ENCODE measurements around the gene HSPB6.

The HSPB6 gene

DNA sequence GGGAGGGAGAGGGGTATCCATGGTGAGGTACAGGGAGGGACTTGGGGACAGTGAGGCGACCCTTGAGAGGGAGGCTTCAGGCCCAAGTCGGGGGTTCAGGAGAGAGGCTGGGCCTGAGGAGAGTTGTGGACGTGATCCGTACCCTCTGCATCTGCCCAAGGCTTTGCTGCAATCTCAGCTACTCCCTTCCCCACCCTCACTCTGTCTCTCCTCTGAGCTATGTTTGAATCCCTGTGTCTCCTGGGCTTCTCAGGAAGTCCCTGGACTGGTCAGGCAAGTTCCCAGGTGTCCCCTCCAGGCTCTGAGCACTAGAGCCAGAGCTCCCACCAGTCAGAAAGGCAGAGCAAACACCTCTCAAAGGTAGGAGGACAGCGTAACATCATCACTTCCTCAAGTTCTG lies 6.7 kb downstream of the HSPB6 start:
- no peaks in the 10 kb centered on the region for H3K9me3 ChIP-seq (ENCODE audit: control insufficient read depth, insufficient read depth, low read length)
- no peak overlapping the region for H3K9ac ChIP-seq (ENCODE audit: low read depth, low read length)
- H3K4me1 ChIP-seq (ENCODE audit: insufficient read depth, low read length), result 0 out of 2 replicates have a peak, but pooled peaks cover 5% of the 10 kb centered on the region
- no peaks in the 10 kb centered on the region for H3K36me3 ChIP-seq (ENCODE audit: insufficient read depth, low read length)

- Histone ChIP-seq H3K36me3 (ENCODE audit: insufficient read depth, low read length) (no peaks in the 10 kb centered on the region), H3K4me1 (ENCODE audit: insufficient read depth, low read length) (0 out of 2 replicates have a peak, but pooled peaks cover 3% of the 10 kb centered on the region), H3K9me3 (ENCODE audit: control insufficient read depth, insufficient read depth, low read length) (peaks cover 3% of the 10 kb centered on the region; the same call in 1 of the 2 replicates), H3K9ac (ENCODE audit: low read depth, low read length) (peak within 1 kb of the TSS; percentile 69)
These were observed 8.5 kb downstream of the HSPB6 start, which contains the start of gene LIN37 for GRCh38 chr19:35748106-35749020. LIN37 (plus strand) TSS chr19:35748576; CDS start chr19:35748725, 149 bp downstream.

- Histone ChIP-seq H3K9ac (ENCODE audit: low read depth, low read length) (peak overlapping the region; percentile 96; the same call in 1 of the 2 replicates), H3K4me1 (ENCODE audit: insufficient read depth, low read length) (0 out of 2 replicates have a peak, but pooled peaks cover 3% of the 10 kb centered on the region)
These were observed 10.3 kb downstream of the HSPB6 start for GRCh38 chr19:35746531-35746930.

GRCh38 chr19:35746087-35746462 lies 10.8 kb downstream of the HSPB6 start:
- Histone ChIP-seq H3K36me3 (ENCODE audit: insufficient read depth, low read length) (no peaks in the 10 kb centered on the region), H3K4me1 (ENCODE audit: insufficient read depth, low read length) (0 out of 2 replicates have a peak, but pooled peaks cover 3% of the 10 kb centered on the region), H3K9me3 (ENCODE audit: control insufficient read depth, insufficient read depth, low read length) (peaks cover 3% of the 10 kb centered on the region; the same call in 1 of the 2 replicates), H3K9ac (ENCODE audit: low read depth, low read length) (peak overlapping the region; percentile 96)

More at GRCh38 chr19:35746531-35746930, 10.3 kb downstream of the HSPB6 start:
- peaks cover 3% of the 10 kb centered on the region; the same call in 1 of the 2 replicates for H3K9me3 ChIP-seq (ENCODE audit: control insufficient read depth, insufficient read depth, low read length)
- H3K36me3 ChIP-seq (ENCODE audit: insufficient read depth, low read length), result no peaks in the 10 kb centered on the region

DNA sequence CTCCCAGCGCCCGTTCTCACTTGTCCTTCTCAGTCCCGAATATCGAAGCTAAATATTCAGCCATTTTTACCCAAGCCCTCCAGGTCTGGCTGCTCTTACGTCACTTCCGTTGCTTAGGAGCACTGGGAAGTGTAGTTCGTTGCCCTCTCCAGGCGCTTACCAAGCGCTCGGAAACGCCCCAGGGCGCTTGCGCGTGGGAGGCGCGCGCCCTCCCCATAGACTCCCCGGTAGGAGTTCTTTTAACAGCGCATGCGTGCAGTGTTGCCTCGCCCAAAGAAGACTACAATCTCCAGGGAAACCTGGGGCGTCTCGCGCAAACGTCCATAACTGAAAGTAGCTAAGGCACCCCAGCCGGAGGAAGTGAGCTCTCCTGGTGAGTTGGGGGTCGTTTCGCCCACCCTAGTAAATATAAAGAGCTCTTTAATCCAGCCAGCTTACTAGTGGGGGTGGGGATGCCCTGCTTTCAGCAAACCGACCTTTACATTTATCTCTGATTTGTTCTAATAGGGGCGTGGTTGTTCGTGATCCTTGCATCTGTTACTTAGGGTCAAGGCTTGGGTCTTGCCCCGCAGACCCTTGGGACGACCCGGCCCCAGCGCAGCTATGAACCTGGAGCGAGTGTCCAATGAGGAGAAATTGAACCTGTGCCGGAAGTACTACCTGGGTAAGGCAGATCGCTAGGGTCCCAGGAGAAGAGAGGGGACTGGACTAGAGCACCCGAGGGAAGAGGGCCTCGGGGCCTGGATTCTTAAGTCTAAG lies 11.3 kb downstream of the HSPB6 start, which contains the start of the genes PSENEN and U2AF1L4:
Gene PSENEN (plus strand): TSS at position 324 of the 759 bp plus-strand sequence. CDS start 280 bp downstream, at position 604.
Gene U2AF1L4 (minus strand): TSS at position 91 of the 759 bp plus-strand sequence. CDS start 27 bp downstream, at position 64.
- Histone ChIP-seq H3K36me3 (ENCODE audit: insufficient read depth, low read length) (no peaks in the 10 kb centered on the region), H3K9me3 (ENCODE audit: control insufficient read depth, insufficient read depth, low read length) (peaks cover 3% of the 10 kb centered on the region; the same call in 1 of the 2 replicates), H3K4me1 (ENCODE audit: insufficient read depth, low read length) (0 out of 2 replicates have a peak, but pooled peaks cover 3% of the 10 kb centered on the region), H3K9ac (ENCODE audit: low read depth, low read length) (peak within 1 kb of the TSS; percentile 96)

GRCh38 chr19:35744430-35745327 lies 12.2 kb downstream of the HSPB6 start:
- Histone ChIP-seq H3K9me3 (ENCODE audit: control insufficient read depth, insufficient read depth, low read length) (peaks cover 3% of the 10 kb centered on the region; the same call in 1 of the 2 replicates), H3K9ac (ENCODE audit: low read depth, low read length) (peak overlapping the region; percentile 96), H3K4me1 (ENCODE audit: insufficient read depth, low read length) (0 out of 2 replicates have a peak, but pooled peaks cover 3% of the 10 kb centered on the region), H3K36me3 (ENCODE audit: insufficient read depth, low read length) (no peaks in the 10 kb centered on the region)

- H3K36me3 ChIP-seq (ENCODE audit: insufficient read depth, low read length), result no peaks in the 10 kb centered on the region
- peaks cover 3% of the 10 kb centered on the region; the same call in 1 of the 2 replicates for H3K9me3 ChIP-seq (ENCODE audit: control insufficient read depth, insufficient read depth, low read length)
- no peaks in the 10 kb centered on the region for H3K4me1 ChIP-seq (ENCODE audit: insufficient read depth, low read length)
- peak overlapping the region; percentile 96 for H3K9ac ChIP-seq (ENCODE audit: low read depth, low read length)
These were observed 13.0 kb downstream of the HSPB6 start for GRCh38 chr19:35743640-35744429.

GRCh38 chr19:35742121-35742724 lies 14.6 kb downstream of the HSPB6 start, which contains the start of gene IGFLR1:
IGFLR1 (minus strand) TSS chr19:35742452; CDS start chr19:35741180, 1,272 bp downstream.
- peak within 1 kb of the TSS; percentile 79; the same call in 1 of the 2 replicates for H3K9ac ChIP-seq (ENCODE audit: low read depth, low read length)

DNA sequence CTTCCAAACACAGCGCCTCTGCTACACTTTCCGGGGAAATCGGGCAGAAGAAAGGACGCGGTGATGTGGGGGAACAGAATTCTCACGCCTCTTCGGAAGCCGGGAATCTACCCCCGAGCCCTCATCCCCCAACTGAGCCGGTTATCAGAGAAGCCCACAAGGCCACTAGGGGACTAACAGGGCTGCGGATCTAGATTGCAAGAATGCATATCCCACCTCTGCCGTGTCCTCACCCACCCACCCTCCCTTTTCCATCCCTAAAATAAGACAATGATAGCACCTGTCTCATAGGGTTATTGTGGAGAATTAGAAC lies 15.7 kb downstream of the HSPB6 start:
- no peaks in the 10 kb centered on the region for H3K4me1 ChIP-seq (ENCODE audit: insufficient read depth, low read length)
- no peaks in the 10 kb centered on the region for H3K36me3 ChIP-seq (ENCODE audit: insufficient read depth, low read length)
- peaks cover 3% of the 10 kb centered on the region; the same call in 1 of the 2 replicates for H3K9me3 ChIP-seq (ENCODE audit: control insufficient read depth, insufficient read depth, low read length)
- peak overlapping the region; percentile 79 for H3K9ac ChIP-seq (ENCODE audit: low read depth, low read length)

More at GRCh38 chr19:35742121-35742724, 14.6 kb downstream of the HSPB6 start, which contains the start of gene IGFLR1:
- Histone ChIP-seq H3K9me3 (ENCODE audit: control insufficient read depth, insufficient read depth, low read length) (peaks cover 3% of the 10 kb centered on the region; the same call in 1 of the 2 replicates), H3K36me3 (ENCODE audit: insufficient read depth, low read length) (no peaks in the 10 kb centered on the region), H3K4me1 (ENCODE audit: insufficient read depth, low read length) (no peaks in the 10 kb centered on the region)

DNA sequence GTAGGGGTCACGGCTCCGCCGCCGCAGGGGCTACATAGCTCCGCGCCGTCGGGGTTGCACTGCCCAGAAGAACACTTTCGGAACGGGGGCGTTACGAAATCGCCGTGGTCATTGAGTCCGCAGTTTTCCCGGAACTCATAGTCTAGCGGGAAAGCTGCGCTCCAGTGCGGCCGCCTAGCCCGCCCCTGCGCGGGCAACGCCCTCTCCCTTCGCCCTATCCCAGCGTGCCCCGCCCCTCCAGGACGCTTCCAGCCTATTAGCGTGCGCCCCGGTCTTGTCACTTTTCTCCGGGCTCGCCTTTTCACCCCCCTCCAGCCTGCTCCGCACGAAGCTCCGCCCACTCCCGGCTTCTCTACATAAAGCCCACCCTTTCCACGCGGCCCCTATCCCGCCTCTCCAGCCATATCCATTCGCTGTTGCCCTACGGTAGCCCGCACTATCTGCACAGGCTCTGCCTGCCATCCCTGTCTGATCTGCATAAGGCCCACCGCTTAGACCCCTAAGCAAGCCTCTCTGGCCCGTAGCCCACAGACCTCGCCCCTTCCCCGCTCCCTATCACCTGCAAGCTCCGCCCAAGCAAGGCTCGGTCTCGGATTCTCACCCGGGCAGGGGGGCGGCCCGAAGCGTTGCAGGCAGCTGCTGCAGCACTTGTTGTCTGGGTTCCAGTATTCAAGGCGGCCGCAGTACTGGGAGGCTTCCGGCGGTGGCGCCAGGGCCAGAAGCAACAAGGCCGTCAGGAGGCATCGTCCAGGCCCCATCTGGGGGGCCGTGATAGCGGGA lies 16.2 kb downstream of the HSPB6 start:
- no peaks in the 10 kb centered on the region for H3K36me3 ChIP-seq (ENCODE audit: insufficient read depth, low read length)
- H3K9ac ChIP-seq (ENCODE audit: low read depth, low read length), result peak overlapping the region; percentile 79
- peaks cover 3% of the 10 kb centered on the region; the same call in 1 of the 2 replicates for H3K9me3 ChIP-seq (ENCODE audit: control insufficient read depth, insufficient read depth, low read length)
- H3K4me1 ChIP-seq (ENCODE audit: insufficient read depth, low read length), result no peaks in the 10 kb centered on the region

DNA sequence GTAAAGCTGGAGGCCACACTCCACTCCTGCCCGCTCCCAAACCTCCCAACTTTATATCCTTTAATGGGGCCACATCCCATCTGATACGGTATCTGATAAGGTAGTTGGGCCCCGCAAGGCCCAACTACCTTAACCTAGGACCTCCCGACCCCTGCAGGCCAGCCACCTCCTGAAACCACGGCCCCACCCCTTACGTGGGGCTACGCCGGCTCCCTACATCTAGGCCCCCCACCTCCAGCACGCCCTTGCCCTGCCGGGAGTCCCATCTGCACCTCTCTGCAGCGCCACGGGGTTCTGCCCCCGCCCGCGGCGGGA lies 16.8 kb downstream of the HSPB6 start:
- Histone ChIP-seq H3K9me3 (ENCODE audit: control insufficient read depth, insufficient read depth, low read length) (peaks cover 3% of the 10 kb centered on the region; the same call in 1 of the 2 replicates), H3K36me3 (ENCODE audit: insufficient read depth, low read length) (no peaks in the 10 kb centered on the region), H3K9ac (ENCODE audit: low read depth, low read length) (peak overlapping the region; percentile 79), H3K4me1 (ENCODE audit: insufficient read depth, low read length) (no peaks in the 10 kb centered on the region)

Data from ES-I3 (cell line).